Smooth muscle cell (in vitro differentiated cells): ENCODE measurements around the gene TOM1. TPM values are rescaled to one million over a fixed set of nuclear protein-coding genes. Genes with fewer than 3 reads are reported as not detected.

Experiments
- DNase-seq: peaks from one replicate; lab custom pipeline; 2025; ENCODE audit not compliant: unreplicated experiment; lab: John Stamatoyannopoulos, UW
- H2AFZ ChIP-seq: fragments of 200-600 bp; sonication (generic); 2 replicates; pipeline ENCODE4 v1.6.0; 2016; ENCODE audit warnings: antibody characterized with exemption, low read depth, mild to moderate bottlenecking
- H3F3A ChIP-seq: fragments of 200-600 bp; sonication (generic); 2 replicates; pipeline ENCODE4 v1.6.0; 2017; ENCODE audit warnings: antibody characterized with exemption, low read depth
- H3K27ac ChIP-seq: fragments of 200-600 bp; sonication (generic); 2 replicates; pipeline ENCODE4 v1.5.1; 2016; ENCODE audit warnings: low read depth, mild to moderate bottlenecking
- H3K27me3 ChIP-seq: fragments of 200-600 bp; sonication (generic); 2 replicates; pipeline ENCODE4 v1.6.1; 2016; ENCODE audit warnings: low read depth, mild to moderate bottlenecking
- H3K36me3 ChIP-seq: fragments of 200-600 bp; sonication (generic); 2 replicates; pipeline ENCODE4 v1.5.1; 2016; ENCODE audit warnings: low read depth
- H3K4me1 ChIP-seq: fragments of 200-600 bp; sonication (generic); 2 replicates; pipeline ENCODE4 v1.5.1; 2016; ENCODE audit warnings: low read depth
- H3K4me2 ChIP-seq: fragments of 200-600 bp; sonication (generic); 2 replicates; pipeline ENCODE4 v1.6.0; 2016; ENCODE audit warnings: mild to moderate bottlenecking
- H3K4me3 ChIP-seq: fragments of 200-600 bp; sonication (generic); 2 replicates; pipeline ENCODE4 v1.5.1; 2016; ENCODE audit warnings: mild to moderate bottlenecking
- H3K79me2 ChIP-seq: fragments of 200-600 bp; sonication (generic); 2 replicates; pipeline ENCODE4 v1.6.0; 2016; ENCODE audit warnings: low read depth, mild to moderate bottlenecking
- H3K9ac ChIP-seq: fragments of 200-600 bp; sonication (generic); 2 replicates; pipeline ENCODE4 v1.6.0; 2016; ENCODE audit warnings: low read depth
- H3K9me3 ChIP-seq: fragments of 200-600 bp; sonication (generic); replicated peaks from 2 replicates; pipeline ENCODE4 v1.5.1; 2016; ENCODE audit warnings: low read depth
- H4K20me1 ChIP-seq: fragments of 200-600 bp; sonication (generic); 2 replicates; pipeline ENCODE4 v1.6.0; 2016; ENCODE audit warnings: low read depth
- CTCF ChIP-seq: fragments of 200-600 bp; sonication (generic); IDR thresholded peaks from 2 replicates; pipeline ENCODE4 v1.5.1; 2017; ENCODE audit warnings: borderline replicate concordance, mild to moderate bottlenecking, antibody characterized with exemption; ENCODE audit not compliant: insufficient read depth, poor library complexity, severe bottlenecking
- WGBS: methylation state at CpG from one replicate; pipeline ENCODE4 v1.1.7; 2016; ENCODE audit warnings: low lambda C conversion rate; 5-methylcytosine and 5-hydroxymethylcytosine counted together
- polyA plus RNA-seq: library from polyadenylated mRNA; unstranded; fragments of >200 nt; fragmentation: Nextera tagmentation; extraction: Ambion mirVana; gene quantifications from 2 replicates; pipeline ENCODE4 v1.2.1, GENCODE V29; 2016
- total RNA-seq: library from RNA; depleted of rRNA; stranded (reverse); fragments of >200 nt; gene quantifications from 2 replicates; pipeline ENCODE4 v1.2.3, GENCODE V29; 2014

TOM1 gene
- total and polyA plus RNA-seq, 2 experiments from 2014 or later, result 86.1 to 127 TPM

GRCh38 chr22:35347462-35347861, 47.8 kb downstream of the TOM1 start:
- Histone ChIP-seq H3K27me3 (no peaks in the 10 kb centered on the region), H3K79me2 (no peaks in the 10 kb centered on the region), H3K27ac (no peak overlapping the region), H3K9me3 (no peaks in the 10 kb centered on the region), H3F3A (no peaks in the 10 kb centered on the region), H3K4me3 (no peak overlapping the region), H4K20me1 (no peaks in the 10 kb centered on the region), H2AFZ (no peak overlapping the region), H3K4me1 (no peaks in the 10 kb centered on the region), H3K36me3 (no peaks in the 10 kb centered on the region), H3K4me2 (no peak overlapping the region), H3K9ac (no peak overlapping the region)
- 98% methylated on average over 10 of the region's 10 CpGs for WGBS
- DNase-seq, result no peak
- TF ChIP-seq CTCF, result no peak

- Histone ChIP-seq H4K20me1 (no peaks in the 10 kb centered on the region), H3K79me2 (no peaks in the 10 kb centered on the region), H3K4me2 (no peak overlapping the region), H3K9ac (no peak overlapping the region), H2AFZ (no peak overlapping the region), H3K27me3 (no peaks in the 10 kb centered on the region), H3K4me1 (no peaks in the 10 kb centered on the region), H3K4me3 (no peak overlapping the region), H3K9me3 (no peaks in the 10 kb centered on the region), H3K27ac (no peak overlapping the region), H3K36me3 (no peaks in the 10 kb centered on the region), H3F3A (no peaks in the 10 kb centered on the region)
- no peak for TF ChIP-seq CTCF
- WGBS, result 95% methylated on average over 18 of the region's 18 CpGs
- DNase-seq, result no peak
Measured at GRCh38 chr22:35348026-35348590, 48.4 kb downstream of the TOM1 start.

- no peaks in the 10 kb centered on the region for H3K36me3 ChIP-seq
- H4K20me1 ChIP-seq, result no peaks in the 10 kb centered on the region
- H3K9ac ChIP-seq, result no peak overlapping the region
- no peak overlapping the region for H2AFZ ChIP-seq
- no peaks in the 10 kb centered on the region for H3K9me3 ChIP-seq
- no peaks in the 10 kb centered on the region for H3K79me2 ChIP-seq
- no peak overlapping the region for H3K4me3 ChIP-seq
- no peaks in the 10 kb centered on the region for H3K4me1 ChIP-seq
- TF ChIP-seq CTCF, result no peak
- 91% methylated on average over 5 of the region's 5 CpGs for WGBS
- H3K4me2 ChIP-seq, result no peak overlapping the region
- H3F3A ChIP-seq, result no peaks in the 10 kb centered on the region
- H3K27ac ChIP-seq, result no peak overlapping the region
- H3K27me3 ChIP-seq, result no peaks in the 10 kb centered on the region
- no peak for DNase-seq
Measured at GRCh38 chr22:35348703-35349102, 49.0 kb downstream of the TOM1 start.

GRCh38 chr22:35349368-35349703, 49.6 kb downstream of the TOM1 start:
- Histone ChIP-seq H4K20me1 (no peaks in the 10 kb centered on the region), H3K36me3 (no peaks in the 10 kb centered on the region), H3K27me3 (no peaks in the 10 kb centered on the region), H3K9ac (no peak overlapping the region), H3K4me2 (peak overlapping the region; percentile 95), H3K4me3 (no peak overlapping the region), H3K4me1 (no peaks in the 10 kb centered on the region), H2AFZ (no peak overlapping the region), H3K9me3 (no peaks in the 10 kb centered on the region), H3F3A (no peaks in the 10 kb centered on the region), H3K27ac (no peak overlapping the region), H3K79me2 (no peaks in the 10 kb centered on the region)
- DNase-seq, result no peak
- TF ChIP-seq CTCF, result no peak
- 72% methylated on average over 9 of the region's 9 CpGs for WGBS
